Superior temporal gyrus (tissue), 1 donor: Measurements from ENCODE around the gene CTBP2.

Source experiments
- DNase-seq: peaks from one replicate; pipeline ENCODE4 v3.0.0-alpha.2; 2016; ENCODE audit errors: extremely low spot score

The CTBP2 gene

GRCh38 chr10:124977161-124977560 lies 183.2 kb downstream of the CTBP2 start:
- DNase-seq = no peak

GRCh38 chr10:124975977-124976514 lies 184.3 kb downstream of the CTBP2 start:
- no peak for DNase-seq

GRCh38 chr10:124974131-124974530 lies 186.2 kb downstream of the CTBP2 start:
- DNase-seq = no peak

- no peak for DNase-seq
Measured at GRCh38 chr10:124972637-124973036, 187.7 kb downstream of the CTBP2 start.

GRCh38 chr10:124971276-124971675 lies 189.1 kb downstream of the CTBP2 start:
- DNase-seq = peak; percentile 38

GRCh38 chr10:124967255-124967654 lies 193.1 kb downstream of the CTBP2 start:
- DNase-seq = no peak

GRCh38 chr10:124966008-124966407 lies 194.4 kb downstream of the CTBP2 start:
- no peak for DNase-seq

- no peak for DNase-seq
Measured at GRCh38 chr10:124963866-124964720, 196.3 kb downstream of the CTBP2 start.

GRCh38 chr10:124962421-124962820 lies 197.9 kb downstream of the CTBP2 start:
- DNase-seq = no peak

GRCh38 chr10:124961248-124961570 lies 199.2 kb downstream of the CTBP2 start:
- DNase-seq = no peak

GRCh38 chr10:124959564-124959963 lies 200.8 kb downstream of the CTBP2 start:
- DNase-seq = no peak

GRCh38 chr10:124957404-124957947 lies 202.9 kb downstream of the CTBP2 start:
- no peak for DNase-seq

- no peak for DNase-seq
Measured at GRCh38 chr10:124956764-124957163, 203.6 kb downstream of the CTBP2 start.

GRCh38 chr10:124955868-124956267 lies 204.5 kb downstream of the CTBP2 start:
- no peak for DNase-seq

- DNase-seq = no peak
Measured at GRCh38 chr10:124955243-124955642, 205.1 kb downstream of the CTBP2 start.

- DNase-seq = no peak
Measured at GRCh38 chr10:124953421-124953820, 206.9 kb downstream of the CTBP2 start.

- no peak for DNase-seq
Measured at GRCh38 chr10:124952123-124952522, 208.2 kb downstream of the CTBP2 start.

GRCh38 chr10:124949543-124949942 lies 210.8 kb downstream of the CTBP2 start:
- no peak for DNase-seq

GRCh38 chr10:124946945-124947344 lies 213.4 kb downstream of the CTBP2 start:
- no peak for DNase-seq

GRCh38 chr10:124944982-124945381 lies 215.4 kb downstream of the CTBP2 start:
- DNase-seq = no peak

- DNase-seq = no peak
Measured at GRCh38 chr10:124943301-124944092, 216.9 kb downstream of the CTBP2 start.
